ENCODE results near the gene EFNA3. TPM values are rescaled to one million over a fixed set of nuclear protein-coding genes. Genes with fewer than 3 reads are reported as not detected.

The EFNA3 gene
- total and polyA plus RNA-seq, 2 donors (not counting 3 experiments of a cell fraction or from before 2014, with no cell fraction given): 2.2 to 2.5 TPM

- peaks cover 52% of the 10 kb centered on the region for H3K4me1 ChIP-seq (ENCODE audit: control insufficient read depth, extremely low read depth, insufficient read depth, low read length)
- TSS peak; percentile 66 for BruUV-seq (replicated peaks)
- no peak overlapping the region for H2AFZ ChIP-seq (ENCODE audit: low read depth, low read length)
- DNase-seq (ENCODE audit: low read depth, low spot score): peak; percentile 96
- no peaks in the 10 kb centered on the region for H3K9me1 ChIP-seq (replicated peaks; ENCODE audit: control insufficient read depth, extremely low read depth, insufficient read depth, low read length)
- ChIA-PET CTCF (interaction anchor here (0.9 to 15.5 kb wide), 9 partner anchors 11 to 59 kb away, joined by 3 to 204 read pairs (median 5); partner anchors contain the start of gene KRTCAP2), POLR2A (interaction anchor here (1.3 to 1.5 kb wide), 2 partner anchors 32 to 38 kb away, joined by 3 to 4 read pairs; partner anchors contain the start of gene KRTCAP2)
- peaks cover 41% of the 10 kb centered on the region for H3K79me2 ChIP-seq (ENCODE audit: control insufficient read depth, insufficient read depth, low read length)
- no peaks in the 10 kb centered on the region for H3K9me3 ChIP-seq (replicated peaks; ENCODE audit: control insufficient read depth, insufficient read depth, low read length)
- peak overlapping the region; percentile 98 for H3K27ac ChIP-seq (ENCODE audit: insufficient read depth, low read depth, low read length)
- H3K9ac ChIP-seq (replicated peaks; ENCODE audit: extremely low read depth, insufficient read depth, low read length): peak overlapping the region; percentile 91
- H3K4me2 ChIP-seq (ENCODE audit: insufficient read depth, low read length): peak overlapping the region; percentile 82
- peaks cover 22 to 33% of the 10 kb centered on the region in 2 experiments for H3K36me3 ChIP-seq (ENCODE audit: control insufficient read depth in 2 of 2, extremely low read depth in 1 of 2, insufficient read depth in 2 of 2, low read length in 2 of 2)
- no peaks in the 10 kb centered on the region for H4K20me1 ChIP-seq (replicated peaks; ENCODE audit: control insufficient read depth, extremely low read depth, insufficient read depth, low read length)
- peak; percentile 58 for TF ChIP-seq MAX (IDR thresholded peaks at IDR 0.05; ENCODE audit: insufficient read depth, insufficient read length)
- TF ChIP-seq FOS (IDR thresholded peaks at IDR 0.05; ENCODE audit: borderline replicate concordance, insufficient read depth, low read length): peak; percentile 30
- no peak for TF ChIP-seq JUN (IDR thresholded peaks at IDR 0.05; ENCODE audit: borderline replicate concordance, insufficient read depth, insufficient read length, low read depth)
- no peak for TF ChIP-seq GATA2 (IDR thresholded peaks at IDR 0.05; ENCODE audit: insufficient read depth, insufficient read length, low read depth, low read length)
- no peak for TF ChIP-seq POLR2AphosphoS5 (IDR thresholded peaks at IDR 0.05; ENCODE audit: insufficient read depth, low read depth, low read length)
- no peak for TF ChIP-seq EZH2 (IDR thresholded peaks at IDR 0.05; ENCODE audit: borderline replicate concordance, low read depth, low read length, severe bottlenecking)
- intact Hi-C loops (cut with micrococcal nuclease): loop anchor here (1.0 kb wide), 3 partner anchors 8 to 41 kb away; partner anchors contain the start of gene EFNA1
- no peaks in the 10 kb centered on the region for H3K27me3 ChIP-seq (ENCODE audit: control insufficient read depth in 2 of 2, insufficient read depth in 2 of 2, low read length in 2 of 2)
- peak overlapping the region; percentile 17 to 62 (median 27) for H3K4me3 ChIP-seq (replicated peaks in 1 of 3; ENCODE audit: insufficient read depth in 1 of 3, low read depth in 1 of 3, low read length in 3 of 3)
- FAIRE-seq: peak; percentile 96
- dilution Hi-C loops (cut with MboI; ENCODE audit: extremely low pct_ligation_motif_present, low sequenced_read_pairs): no loop called here
These were observed 56.3 kb downstream of the EFNA3 start for GRCh38 chr1:155134880-155135414.

Data from endothelial cell of umbilical vein (primary cell).